ENCODE data around the gene NEUROD2. TPM values are rescaled to one million over a fixed set of nuclear protein-coding genes. Genes with fewer than 3 reads are reported as not detected.

The NEUROD2 gene
- total and polyA plus RNA-seq, 2 of the 8 experiments (the other 6 are each of a cell fraction or from before 2014, with no cell fraction given) = not detected

- 75% methylated on average over 7 of the region's 7 CpGs; no CpG with 5 or more reads in 1 of the 2 experiments for WGBS, 2 experiments (ENCODE audit: extremely low coverage in 1 of 2, insufficient coverage in 1 of 2, insufficient read length in 1 of 2, insufficient replicate concordance in 2 of 2, low coverage in 1 of 2, low lambda C conversion rate in 2 of 2, missing lambda C conversion rate in 1 of 2)
- ChIA-PET POLR2A (ENCODE audit: partially characterized antibody) (interaction anchor here (0.7 to 0.8 kb wide), 2 partner anchors 13 to 506 kb away, joined by 3 to 4 read pairs; no protein-coding TSS in a partner anchor), CTCF (ENCODE audit: partially characterized antibody) (interaction anchor here (1.3 to 15.9 kb wide), 3 partner anchors 12 to 22 kb away, joined by 3 to 216 read pairs (median 120); no protein-coding TSS in a partner anchor)
- H3K9me3 ChIP-seq (ENCODE audit: insufficient read depth in 2 of 2, low read depth in 1 of 2, low read length in 1 of 2) = no peaks in the 10 kb centered on the region
- no peak for DNase-seq (ENCODE audit: low read depth in 1 of 2, low spot score in 2 of 2)
- H2BK12ac ChIP-seq (ENCODE audit: low read depth, low read length) = peak overlapping the region; percentile 30; the same call in 1 of the 2 replicates
- no peak overlapping the region for H3K14ac ChIP-seq (ENCODE audit: insufficient read length)
- H2BK5ac ChIP-seq (ENCODE audit: low read depth, low read length) = no peak overlapping the region
- H3K23ac ChIP-seq (ENCODE audit: insufficient read length) = no peak overlapping the region
- H4K8ac ChIP-seq (ENCODE audit: extremely low read depth, insufficient read depth, low read length) = no peak overlapping the region
- no peak overlapping the region for H3K56ac ChIP-seq (replicated peaks; ENCODE audit: insufficient read length, low read depth, low read length)
- no peak overlapping the region for H3K4me3 ChIP-seq (ENCODE audit: extremely low read depth in 1 of 4, insufficient read depth in 2 of 4, low read depth in 3 of 4, low read length in 4 of 4)
- H3K27me3 ChIP-seq (replicated peaks in 1 of 4; ENCODE audit: control insufficient read depth in 3 of 4, extremely low read depth in 1 of 4, insufficient read depth in 3 of 4, low read length in 3 of 4) = no peaks in the 10 kb centered on the region
- H2BK120ac ChIP-seq (replicated peaks; ENCODE audit: low read depth, low read length) = no peak overlapping the region
- TF ChIP-seq SIRT6 (IDR thresholded peaks at IDR 0.05; ENCODE audit: low read length) (no peak), RNF2 (IDR thresholded peaks at IDR 0.05; ENCODE audit: borderline replicate concordance, low read depth, low read length, missing control alignments, poor library complexity, severe bottlenecking) (no peak), KDM1A (IDR thresholded peaks at IDR 0.05; ENCODE audit: borderline replicate concordance, low read length) (no peak), HDAC2 (IDR thresholded peaks at IDR 0.05; ENCODE audit: borderline replicate concordance in 1 of 2, low read depth in 2 of 2, low read length in 2 of 2) (no peak), TBP (IDR thresholded peaks at IDR 0.05; ENCODE audit: low read depth, low read length) (no peak), BCL11A (IDR thresholded peaks at IDR 0.05; ENCODE audit: low read depth in 2 of 2, low read length in 2 of 2) (no peak), RFX5 (IDR thresholded peaks at IDR 0.05; ENCODE audit: borderline replicate concordance, low read depth, low read length) (no peak), POLR2A (IDR thresholded peaks at IDR 0.05; ENCODE audit: control extremely low read depth in 1 of 2, low read depth in 2 of 2, low read length in 2 of 2) (no peak), CBX8 (IDR thresholded peaks at IDR 0.05; ENCODE audit: borderline replicate concordance, low read depth, low read length) (no peak), SIX5 (IDR thresholded peaks at IDR 0.05; ENCODE audit: low read depth, low read length) (no peak), SP1 (IDR thresholded peaks at IDR 0.05; ENCODE audit: low read depth, low read length) (no peak), SUZ12 (IDR thresholded peaks at IDR 0.05; ENCODE audit: low read length) (no peak), CHD2 (IDR thresholded peaks at IDR 0.05; ENCODE audit: low read length) (no peak)
- H4K5ac ChIP-seq (ENCODE audit: insufficient read length, low read depth, low read length) = no peak overlapping the region
- no peaks in the 10 kb centered on the region for H3K79me1 ChIP-seq (ENCODE audit: low read depth, low read length)
- H3K4ac ChIP-seq (replicated peaks; ENCODE audit: insufficient read length, low read depth, low read length) = peak overlapping the region; percentile 58
- no peak overlapping the region for H2AFZ ChIP-seq (ENCODE audit: low read length)
- FAIRE-seq = no peak
- H2BK15ac ChIP-seq (ENCODE audit: low read length) = peak overlapping the region; percentile 23; the same call in 1 of the 2 replicates
- peaks cover 0 to 2% of the 10 kb centered on the region in 2 experiments for H4K20me1 ChIP-seq (replicated peaks in 1 of 2; ENCODE audit: control insufficient read depth in 1 of 2, insufficient read depth in 2 of 2, low read length in 2 of 2)
- no peak overlapping the region for H3K18ac ChIP-seq (ENCODE audit: extremely low read depth, low read length)
- H2BK20ac ChIP-seq (ENCODE audit: low read length) = no peak overlapping the region
- H3K23me2 ChIP-seq (ENCODE audit: low read depth, low read length) = no peaks in the 10 kb centered on the region; the same call in 1 of the 2 replicates
- no peaks in the 10 kb centered on the region for H3K36me3 ChIP-seq (ENCODE audit: control insufficient read depth in 2 of 4, insufficient read depth in 4 of 4, low read length in 3 of 4)
- no peak overlapping the region for H2AK5ac ChIP-seq (ENCODE audit: low read depth, low read length)
- no peaks in the 10 kb centered on the region for H3K79me2 ChIP-seq (ENCODE audit: control insufficient read depth in 1 of 2, insufficient read depth in 2 of 2, low read length in 2 of 2)
- no peak overlapping the region for H3K27ac ChIP-seq (ENCODE audit: low read depth, low read length)
- peak overlapping the region; percentile 48 for H4K91ac ChIP-seq (replicated peaks; ENCODE audit: insufficient read length, low read length)
- H3K4me2 ChIP-seq (ENCODE audit: insufficient read depth in 1 of 2, low read depth in 2 of 2, low read length in 2 of 2) = peak overlapping the region; percentile 14 to 62; a peak in 2 of 4 replicates
- H3K4me1 ChIP-seq (replicated peaks in 1 of 4; ENCODE audit: control insufficient read depth in 3 of 4, insufficient read depth in 4 of 4, low read length in 3 of 4) = peaks cover 4 to 7% (median 6%) of the 10 kb centered on the region in 4 experiments; a peak in 5 of 7 replicates
- H3K9ac ChIP-seq (replicated peaks in 1 of 4; ENCODE audit: extremely low read depth in 1 of 4, low read depth in 3 of 4, low read length in 3 of 4) = no peak overlapping the region
Observed at GRCh38 chr17:39562976-39563375, 44.7 kb downstream of the NEUROD2 start.
